Fibroblast of the aortic adventitia (primary cell): Measurements from ENCODE around the gene PRRX1. TPM values are rescaled to one million over a fixed set of nuclear protein-coding genes. Genes with fewer than 3 reads are reported as not detected.
A peak's percentile ranks its signal among the peaks of the same experiment; 100 is the strongest.

Source experiments
- DNase-seq: peaks from one replicate; pipeline ENCODE4 v3.0.0-alpha.2; 2010; ENCODE audit warnings: low read depth
- H3K4me3 ChIP-seq: 2 replicates; pipeline ENCODE4 v1.5.1; 2011; ENCODE audit warnings: low read depth, mild to moderate bottlenecking, control low read depth, low read length, moderate library complexity
- CTCF ChIP-seq: IDR thresholded peaks from 2 replicates; pipeline ENCODE4 v1.5.1; 2011; ENCODE audit warnings: mild to moderate bottlenecking, low read length, control low read depth, inconsistent platforms; ENCODE audit not compliant: insufficient read depth
- total RNA-seq: library from RNA; depleted of rRNA; stranded (reverse); fragments of >200 nt; gene quantifications from 2 replicates; pipeline ENCODE4 v1.2.3, GENCODE V29; 2012; ENCODE audit warnings: low replicate concordance

The PRRX1 gene
- total RNA-seq, 1 donor, result 679 TPM

GRCh38 chr1:170729225-170730002, 65.5 kb downstream of the PRRX1 start:
- TF ChIP-seq CTCF, result no peak
- H3K4me3 ChIP-seq, result no peak overlapping the region
- peak; percentile 86 for DNase-seq

DNA sequence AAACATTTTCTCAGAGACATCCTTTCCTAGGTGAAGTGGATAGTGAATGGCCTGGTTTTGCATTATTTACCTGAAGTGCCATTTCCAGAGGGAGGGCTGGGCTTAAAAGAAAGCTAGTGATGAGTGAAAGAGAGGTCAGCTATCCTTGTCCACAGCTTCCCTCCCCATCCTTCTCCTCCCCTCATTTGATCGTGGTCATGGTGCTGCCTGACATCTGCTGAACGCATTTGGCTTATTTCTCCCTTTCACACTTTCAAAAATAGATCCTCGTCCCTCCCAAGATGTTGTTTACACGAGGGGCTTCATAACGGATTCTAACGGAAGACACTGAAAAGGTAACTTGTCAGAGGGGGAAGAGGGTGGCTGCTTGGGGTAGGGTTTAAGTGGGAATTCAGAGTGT, 66.1 kb downstream of the PRRX1 start:
- no peak overlapping the region for H3K4me3 ChIP-seq
- DNase-seq, result no peak
- TF ChIP-seq CTCF, result no peak

DNA sequence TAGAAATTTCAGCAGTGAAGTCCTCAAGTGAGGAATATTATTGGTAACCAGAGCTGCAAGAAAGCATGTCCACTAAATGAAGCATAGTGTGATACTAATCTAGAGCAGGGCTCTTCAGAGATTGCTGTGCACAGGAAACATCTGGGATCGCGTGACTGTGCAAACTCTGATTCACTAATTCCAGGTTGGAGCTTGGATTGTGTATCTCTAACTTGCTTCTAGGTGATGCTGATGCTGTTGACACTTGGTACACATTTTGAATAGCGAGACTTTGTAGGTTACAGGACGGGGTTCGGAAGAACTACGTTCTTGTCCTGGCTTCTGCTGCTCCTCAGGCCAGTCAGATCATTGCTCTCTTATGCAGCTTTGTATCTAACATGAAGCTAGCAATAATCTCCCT, 66.5 kb downstream of the PRRX1 start:
- no peak for DNase-seq
- no peak for TF ChIP-seq CTCF
- H3K4me3 ChIP-seq, result no peak overlapping the region

DNA sequence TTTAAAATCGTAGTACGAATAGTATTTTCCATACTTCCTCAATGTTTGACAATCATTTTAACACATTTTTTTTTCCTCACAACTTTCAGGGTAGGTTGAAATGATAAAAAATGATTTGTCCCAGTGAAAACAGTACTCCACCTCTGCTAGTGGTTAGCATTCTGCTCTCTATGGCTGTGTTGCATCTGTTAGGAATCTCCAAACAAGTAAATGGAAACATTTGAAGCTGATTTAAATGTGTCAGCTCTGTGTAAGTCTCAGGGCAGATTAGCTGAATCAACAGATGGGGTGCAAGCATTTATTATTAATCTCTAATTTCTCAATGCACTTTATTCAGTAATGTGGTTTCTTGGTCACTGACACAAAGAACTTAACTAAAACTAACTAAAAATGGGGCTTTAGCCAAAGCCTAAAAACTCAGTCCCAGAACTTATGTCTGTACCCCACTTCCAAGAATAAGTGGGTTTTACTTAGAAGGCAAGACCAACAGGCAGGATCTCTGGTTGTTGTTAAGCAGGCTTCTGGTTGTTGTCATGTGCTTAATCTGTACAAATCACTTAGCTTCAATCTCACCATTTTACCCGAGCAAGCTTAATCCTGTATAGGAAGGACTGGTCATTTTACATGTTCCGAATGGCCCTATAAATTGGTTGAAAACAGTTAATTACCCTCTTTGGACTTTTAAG, 67.8 kb downstream of the PRRX1 start:
- no peak for TF ChIP-seq CTCF
- H3K4me3 ChIP-seq, result no peak overlapping the region
- DNase-seq, result no peak

GRCh38 chr1:170732252-170732588, 68.3 kb downstream of the PRRX1 start:
- no peak overlapping the region for H3K4me3 ChIP-seq
- TF ChIP-seq CTCF, result no peak
- DNase-seq, result peak; percentile 44

GRCh38 chr1:170734412-170735175, 70.7 kb downstream of the PRRX1 start:
- no peak for DNase-seq
- TF ChIP-seq CTCF, result no peak
- no peak overlapping the region for H3K4me3 ChIP-seq
